Stomach (tissue), 4 donors: Measurements from ENCODE around the gene PRAMEF11.
"Not testable (repeated sequence)": the region's sequence is repeated elsewhere in the genome, so short reads cannot be mapped to it uniquely, and the experiment has no call there.

ENCODE experiments used
- EP300 ChIP-seq: sonication (generic); formaldehyde crosslinking; IDR thresholded peaks from one replicate; pipeline ENCODE4 v1.6.1; 2017; ENCODE audit warnings: antibody characterized with exemption
- POLR2A ChIP-seq, 4 donors: fragments of 450-650 bp; IDR thresholded peaks; one replicate each; pipeline ENCODE4 v1.6.1; 2016; ENCODE audit warnings: antibody characterized with exemption in 4 of 4, control low read depth in 2 of 4, mild to moderate bottlenecking in 1 of 4, moderate library complexity in 1 of 4
- POLR2AphosphoS5 ChIP-seq, 3 donors: sonication (generic); formaldehyde crosslinking; IDR thresholded peaks; one replicate each; pipeline ENCODE4 v1.6.1; 2016; ENCODE audit warnings: antibody characterized with exemption in 3 of 3
- TF ChIP-seq, protein P1 (sequence below), 7 experiments: fragments of 450-650 bp in 4 of 7; fragments of 200-600 bp in 3 of 7; sonication (generic) in 3 of 7; IDR thresholded peaks; one replicate each; pipeline ENCODE4 v1.5.1; 2016 to 2019; ENCODE audit warnings: antibody characterized with exemption in 7 of 7, control low read depth in 2 of 7, mild to moderate bottlenecking in 1 of 7

- not testable (repeated sequence) for TF ChIP-seq POLR2A (IDR thresholded peaks at IDR 0.05); POLR2AphosphoS5 (IDR thresholded peaks at IDR 0.05); EP300
- TF ChIP-seq, protein P1, sequence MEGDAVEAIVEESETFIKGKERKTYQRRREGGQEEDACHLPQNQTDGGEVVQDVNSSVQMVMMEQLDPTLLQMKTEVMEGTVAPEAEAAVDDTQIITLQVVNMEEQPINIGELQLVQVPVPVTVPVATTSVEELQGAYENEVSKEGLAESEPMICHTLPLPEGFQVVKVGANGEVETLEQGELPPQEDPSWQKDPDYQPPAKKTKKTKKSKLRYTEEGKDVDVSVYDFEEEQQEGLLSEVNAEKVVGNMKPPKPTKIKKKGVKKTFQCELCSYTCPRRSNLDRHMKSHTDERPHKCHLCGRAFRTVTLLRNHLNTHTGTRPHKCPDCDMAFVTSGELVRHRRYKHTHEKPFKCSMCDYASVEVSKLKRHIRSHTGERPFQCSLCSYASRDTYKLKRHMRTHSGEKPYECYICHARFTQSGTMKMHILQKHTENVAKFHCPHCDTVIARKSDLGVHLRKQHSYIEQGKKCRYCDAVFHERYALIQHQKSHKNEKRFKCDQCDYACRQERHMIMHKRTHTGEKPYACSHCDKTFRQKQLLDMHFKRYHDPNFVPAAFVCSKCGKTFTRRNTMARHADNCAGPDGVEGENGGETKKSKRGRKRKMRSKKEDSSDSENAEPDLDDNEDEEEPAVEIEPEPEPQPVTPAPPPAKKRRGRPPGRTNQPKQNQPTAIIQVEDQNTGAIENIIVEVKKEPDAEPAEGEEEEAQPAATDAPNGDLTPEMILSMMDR (IDR thresholded peaks at IDR 0.05): not testable (repeated sequence)
Observed at GRCh38 chr1:12819061-12819460, 12.1 kb downstream of the PRAMEF11 start.
